ENCODE results near the gene AGBL4.

Gene AGBL4

DNA sequence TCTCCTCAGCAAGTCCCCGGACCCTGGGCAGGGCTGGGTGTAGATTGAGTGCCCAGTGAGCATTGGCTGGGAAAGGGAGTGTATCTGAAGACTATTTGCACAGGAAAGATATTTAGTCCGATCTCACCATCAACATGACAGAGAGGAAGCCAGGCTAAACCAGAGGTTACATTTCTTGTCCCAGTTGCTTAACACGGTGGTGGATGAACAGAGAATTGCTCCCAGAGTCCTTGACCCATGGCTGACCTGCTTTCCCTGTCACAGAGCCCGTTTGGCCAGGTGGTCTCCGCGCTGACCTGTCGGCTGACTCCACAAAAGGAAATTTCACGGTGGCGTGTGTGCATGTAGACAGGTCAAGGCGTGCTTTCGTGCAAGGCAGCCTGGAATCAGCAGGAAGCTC is 1330.6 kb downstream of the AGBL4 start:
- Histone ChIP-seq H3K27me3 (ENCODE audit: insufficient read depth, low read length) (no peaks in the 10 kb centered on the region), H3K27ac (ENCODE audit: low read depth, low read length) (no peak overlapping the region), H3K36me3 (ENCODE audit: insufficient read depth, low read length) (no peaks in the 10 kb centered on the region), H3K4me3 (ENCODE audit: low read length) (no peak overlapping the region), H3K9me3 (ENCODE audit: insufficient read depth, low read depth, low read length) (no peaks in the 10 kb centered on the region), H3K9ac (ENCODE audit: low read depth, low read length) (no peak overlapping the region), H3K4me1 (ENCODE audit: insufficient read depth, low read length) (no peaks in the 10 kb centered on the region)
- WGBS = 93% methylated on average over 11 of the region's 11 CpGs

DNA sequence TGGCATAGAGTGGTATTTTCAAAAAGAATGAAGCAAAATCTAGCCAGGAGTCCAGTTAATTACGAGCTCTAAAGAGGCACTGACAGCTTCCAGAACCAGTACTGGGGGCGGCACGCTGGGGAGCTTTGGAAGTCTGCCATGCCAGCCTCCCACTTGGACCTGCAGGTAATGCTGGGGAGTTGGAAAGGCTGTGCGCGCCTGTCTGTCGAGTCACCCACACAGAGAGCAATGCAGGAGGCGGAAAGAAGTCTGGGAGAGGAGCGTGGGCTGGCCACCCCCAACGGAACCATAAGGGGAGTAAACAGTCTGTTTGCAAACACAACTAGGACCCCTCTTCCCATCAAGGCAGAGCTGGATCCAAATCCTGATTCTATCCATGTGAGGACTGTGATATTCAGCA is 1331.5 kb downstream of the AGBL4 start:
- Histone ChIP-seq H3K27me3 (ENCODE audit: insufficient read depth, low read length) (no peaks in the 10 kb centered on the region), H3K9me3 (ENCODE audit: insufficient read depth, low read depth, low read length) (no peaks in the 10 kb centered on the region), H3K4me1 (ENCODE audit: insufficient read depth, low read length) (no peaks in the 10 kb centered on the region), H3K4me3 (ENCODE audit: low read length) (no peak overlapping the region), H3K27ac (ENCODE audit: low read depth, low read length) (no peak overlapping the region), H3K9ac (ENCODE audit: low read depth, low read length) (no peak overlapping the region), H3K36me3 (ENCODE audit: insufficient read depth, low read length) (no peaks in the 10 kb centered on the region)
- 91% methylated on average over 9 of the region's 9 CpGs for WGBS

DNA sequence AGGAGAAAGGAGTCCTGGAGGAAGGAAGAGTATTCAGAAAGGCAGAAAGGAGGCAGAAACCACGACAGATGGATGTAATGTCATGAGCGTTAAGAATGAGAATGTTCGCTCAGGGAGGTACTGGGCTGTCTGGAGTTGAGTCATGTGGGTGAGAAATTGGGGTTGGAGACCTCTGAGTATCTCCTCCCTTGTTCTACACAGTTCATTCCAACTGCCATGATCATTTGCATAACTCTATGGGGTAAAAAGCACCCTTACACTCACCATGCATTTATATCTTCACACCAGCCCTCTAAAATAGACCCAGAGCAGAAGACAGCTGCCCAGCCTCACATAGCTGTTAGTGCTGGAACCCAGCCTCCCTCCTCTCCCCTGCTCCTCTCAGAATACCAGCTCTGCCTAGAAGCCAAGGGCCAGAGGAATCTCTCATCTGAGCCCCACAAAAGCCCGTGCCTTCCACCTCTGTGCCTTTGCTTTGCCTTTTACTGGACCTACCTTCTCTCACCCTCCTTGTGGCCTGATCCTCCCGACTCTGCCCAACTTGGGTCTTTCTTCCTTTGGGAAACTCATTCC is 1332.2 kb downstream of the AGBL4 start:
- H3K27me3 ChIP-seq (ENCODE audit: insufficient read depth, low read length) = no peaks in the 10 kb centered on the region
- no peaks in the 10 kb centered on the region for H3K9me3 ChIP-seq (ENCODE audit: insufficient read depth, low read depth, low read length)
- no peak overlapping the region for H3K4me3 ChIP-seq (ENCODE audit: low read length)
- no peak overlapping the region for H3K27ac ChIP-seq (ENCODE audit: low read depth, low read length)
- 88% methylated on average over 5 of the region's 5 CpGs for WGBS
- H3K4me1 ChIP-seq (ENCODE audit: insufficient read depth, low read length) = no peaks in the 10 kb centered on the region
- H3K9ac ChIP-seq (ENCODE audit: low read depth, low read length) = no peak overlapping the region
- no peaks in the 10 kb centered on the region for H3K36me3 ChIP-seq (ENCODE audit: insufficient read depth, low read length)

DNA sequence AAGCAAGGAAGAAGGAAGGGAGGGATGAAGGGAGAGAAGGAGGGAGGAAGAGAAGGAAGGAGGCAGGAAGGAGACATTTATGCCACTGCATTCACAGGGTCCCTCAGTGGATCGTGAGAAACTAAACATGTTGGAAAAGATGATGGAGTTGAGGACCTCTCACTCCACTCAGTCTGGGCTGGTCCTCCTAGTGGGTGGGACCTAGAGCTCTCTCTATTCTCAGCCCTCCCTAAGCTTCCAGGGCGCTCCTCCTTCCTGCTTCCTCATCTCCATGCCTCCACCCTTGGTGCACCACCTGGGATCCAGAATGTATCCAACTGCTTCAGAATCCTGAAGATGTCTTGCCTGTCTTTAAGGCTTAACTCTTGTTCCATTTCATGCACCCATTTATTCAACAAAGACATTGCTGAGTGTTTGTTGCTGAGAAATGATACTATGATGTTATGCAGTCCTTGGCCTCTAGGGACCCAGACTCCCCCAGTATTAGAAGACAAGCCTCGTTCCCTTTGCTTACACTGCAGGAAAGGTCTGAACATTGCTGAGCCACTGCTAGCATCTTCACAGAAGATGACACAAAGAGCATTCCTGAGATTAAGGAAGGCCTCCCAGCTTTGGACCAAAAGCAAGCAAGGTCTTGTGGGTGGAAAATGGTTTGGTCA is 1335.5 kb downstream of the AGBL4 start:
- Histone ChIP-seq H3K36me3 (ENCODE audit: insufficient read depth, low read length) (no peaks in the 10 kb centered on the region), H3K9ac (ENCODE audit: low read depth, low read length) (no peak overlapping the region), H3K27ac (ENCODE audit: low read depth, low read length) (no peak overlapping the region), H3K9me3 (ENCODE audit: insufficient read depth, low read depth, low read length) (no peaks in the 10 kb centered on the region), H3K27me3 (ENCODE audit: insufficient read depth, low read length) (no peaks in the 10 kb centered on the region), H3K4me3 (ENCODE audit: low read length) (no peak overlapping the region), H3K4me1 (ENCODE audit: insufficient read depth, low read length) (no peaks in the 10 kb centered on the region)
- WGBS = 87% methylated on average over 3 of the region's 3 CpGs

DNA sequence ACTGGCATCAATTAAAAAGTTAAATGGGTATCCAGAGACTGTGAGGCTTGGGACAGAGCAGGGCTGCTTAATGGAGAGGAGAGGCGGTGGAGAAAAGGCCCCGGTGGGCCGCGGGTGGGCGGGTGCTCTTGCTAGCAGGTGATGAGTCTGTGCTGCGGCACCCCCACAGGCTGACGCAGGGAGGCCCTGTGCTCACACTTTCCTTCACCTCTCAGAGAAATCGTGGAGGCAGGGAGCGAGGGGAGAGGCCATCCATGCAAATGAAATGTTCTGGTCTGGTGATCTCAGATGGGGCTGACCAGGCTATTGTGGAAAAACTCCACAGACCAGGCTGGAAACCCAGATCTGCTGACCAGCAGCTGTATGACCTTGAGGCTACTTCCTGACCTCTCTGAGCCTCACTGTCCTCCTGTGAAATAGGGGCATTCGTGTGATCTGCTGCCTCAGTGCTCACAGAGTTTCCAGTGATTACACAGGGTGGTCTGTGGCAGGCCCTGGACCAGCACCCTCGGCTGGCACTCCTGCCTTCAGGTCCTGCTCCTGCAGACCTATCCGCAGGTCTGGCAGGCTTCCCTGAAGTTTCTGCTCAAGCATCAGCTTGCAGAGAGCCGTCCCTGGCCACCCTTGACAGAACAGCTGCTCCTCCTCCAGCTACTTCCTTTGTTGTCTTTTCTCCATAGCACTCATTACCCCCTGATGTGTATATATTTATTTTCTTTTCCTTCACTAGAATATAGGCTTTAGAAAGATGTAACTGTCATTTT is 1336.3 kb downstream of the AGBL4 start:
- H3K4me1 ChIP-seq (ENCODE audit: insufficient read depth, low read length) = no peaks in the 10 kb centered on the region
- 74% methylated on average over 12 of the region's 13 CpGs for WGBS
- no peak overlapping the region for H3K4me3 ChIP-seq (ENCODE audit: low read length)
- no peak overlapping the region for H3K27ac ChIP-seq (ENCODE audit: low read depth, low read length)
- no peaks in the 10 kb centered on the region for H3K27me3 ChIP-seq (ENCODE audit: insufficient read depth, low read length)
- no peaks in the 10 kb centered on the region for H3K9me3 ChIP-seq (ENCODE audit: insufficient read depth, low read depth, low read length)
- H3K36me3 ChIP-seq (ENCODE audit: insufficient read depth, low read length) = no peaks in the 10 kb centered on the region
- H3K9ac ChIP-seq (ENCODE audit: low read depth, low read length) = no peak overlapping the region

DNA sequence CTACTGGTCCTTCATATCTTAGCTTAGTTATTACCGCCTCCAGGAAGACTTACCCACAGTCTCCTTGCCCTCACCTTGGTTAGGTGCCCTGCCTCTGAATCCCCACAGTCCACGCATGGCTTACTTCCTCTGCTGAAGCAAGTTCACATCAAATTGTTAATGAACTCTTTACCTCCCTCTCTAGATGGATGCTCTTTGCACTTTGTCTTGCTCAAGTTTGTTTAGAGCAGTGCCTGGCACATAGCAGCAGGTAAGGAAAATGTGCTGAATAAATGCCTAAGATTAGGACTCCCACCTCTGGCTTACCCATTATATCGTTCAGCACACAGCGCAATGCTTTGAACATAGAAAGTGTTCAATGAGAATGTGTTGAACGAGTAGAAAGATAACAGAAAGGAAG is 1337.6 kb downstream of the AGBL4 start:
- 93% methylated on average over 5 of the region's 5 CpGs for WGBS
- H3K4me3 ChIP-seq (ENCODE audit: low read length) = no peak overlapping the region

DNA sequence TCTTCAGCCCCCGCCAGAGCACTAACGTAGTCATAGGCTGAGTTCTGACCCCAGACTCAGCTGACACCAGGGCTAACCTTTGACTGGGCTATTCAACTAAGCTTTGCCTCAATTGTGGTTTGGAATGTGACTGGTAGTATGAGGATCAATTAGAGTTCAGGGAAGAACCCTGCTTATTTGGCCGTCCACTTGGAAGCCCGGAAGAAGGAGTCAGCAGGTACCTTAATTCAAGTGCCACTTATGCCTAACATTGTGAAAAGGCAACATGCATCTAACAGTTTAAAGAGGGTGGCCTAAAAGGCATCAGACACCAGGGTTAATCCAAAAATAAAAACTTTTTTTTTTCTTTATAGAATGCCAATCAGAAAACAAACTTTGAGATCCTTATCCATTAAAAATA is 1339.4 kb downstream of the AGBL4 start:
- Histone ChIP-seq H3K4me3 (ENCODE audit: low read length) (no peak overlapping the region), H3K27me3 (ENCODE audit: insufficient read depth, low read length) (no peaks in the 10 kb centered on the region), H3K9me3 (ENCODE audit: insufficient read depth, low read depth, low read length) (no peaks in the 10 kb centered on the region), H3K4me1 (ENCODE audit: insufficient read depth, low read length) (peaks cover 6% of the 10 kb centered on the region), H3K36me3 (ENCODE audit: insufficient read depth, low read length) (no peaks in the 10 kb centered on the region), H3K9ac (ENCODE audit: low read depth, low read length) (no peak overlapping the region), H3K27ac (ENCODE audit: low read depth, low read length) (no peak overlapping the region)
- WGBS = 93% methylated on average over 4 of the region's 4 CpGs

More for the DNA sequence above, 1337.6 kb downstream of the AGBL4 start:
- Histone ChIP-seq H3K27me3 (ENCODE audit: insufficient read depth, low read length) (no peaks in the 10 kb centered on the region), H3K9me3 (ENCODE audit: insufficient read depth, low read depth, low read length) (no peaks in the 10 kb centered on the region), H3K9ac (ENCODE audit: low read depth, low read length) (no peak overlapping the region), H3K27ac (ENCODE audit: low read depth, low read length) (no peak overlapping the region), H3K36me3 (ENCODE audit: insufficient read depth, low read length) (no peaks in the 10 kb centered on the region), H3K4me1 (ENCODE audit: insufficient read depth, low read length) (peaks cover 6% of the 10 kb centered on the region)

DNA sequence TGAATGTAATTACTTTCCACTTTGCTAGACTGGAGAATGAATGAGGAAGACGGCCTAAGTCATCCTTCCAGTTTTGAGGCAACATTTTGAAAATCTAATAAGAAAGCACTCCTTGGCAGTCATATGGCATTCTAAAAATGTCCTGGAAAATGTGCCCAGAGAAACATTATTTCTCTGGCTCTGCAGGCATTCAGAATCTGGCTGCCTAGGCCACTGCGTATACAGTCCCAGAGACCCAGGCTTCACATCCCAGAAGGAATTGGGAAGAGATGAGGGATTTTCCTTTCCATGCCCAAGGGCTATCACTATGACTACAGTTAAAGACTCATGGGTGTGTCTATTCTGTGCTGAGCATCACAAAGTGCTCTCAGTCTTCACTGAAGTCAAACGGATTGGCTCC is 1339.9 kb downstream of the AGBL4 start:
- H3K4me1 ChIP-seq (ENCODE audit: insufficient read depth, low read length) = peaks cover 6% of the 10 kb centered on the region
- H3K9me3 ChIP-seq (ENCODE audit: insufficient read depth, low read depth, low read length) = no peaks in the 10 kb centered on the region
- no peak overlapping the region for H3K27ac ChIP-seq (ENCODE audit: low read depth, low read length)
- 92% methylated on average over 3 of the region's 3 CpGs for WGBS
- H3K4me3 ChIP-seq (ENCODE audit: low read length) = no peak overlapping the region
- no peak overlapping the region for H3K9ac ChIP-seq (ENCODE audit: low read depth, low read length)
- no peaks in the 10 kb centered on the region for H3K27me3 ChIP-seq (ENCODE audit: insufficient read depth, low read length)
- no peaks in the 10 kb centered on the region for H3K36me3 ChIP-seq (ENCODE audit: insufficient read depth, low read length)

DNA sequence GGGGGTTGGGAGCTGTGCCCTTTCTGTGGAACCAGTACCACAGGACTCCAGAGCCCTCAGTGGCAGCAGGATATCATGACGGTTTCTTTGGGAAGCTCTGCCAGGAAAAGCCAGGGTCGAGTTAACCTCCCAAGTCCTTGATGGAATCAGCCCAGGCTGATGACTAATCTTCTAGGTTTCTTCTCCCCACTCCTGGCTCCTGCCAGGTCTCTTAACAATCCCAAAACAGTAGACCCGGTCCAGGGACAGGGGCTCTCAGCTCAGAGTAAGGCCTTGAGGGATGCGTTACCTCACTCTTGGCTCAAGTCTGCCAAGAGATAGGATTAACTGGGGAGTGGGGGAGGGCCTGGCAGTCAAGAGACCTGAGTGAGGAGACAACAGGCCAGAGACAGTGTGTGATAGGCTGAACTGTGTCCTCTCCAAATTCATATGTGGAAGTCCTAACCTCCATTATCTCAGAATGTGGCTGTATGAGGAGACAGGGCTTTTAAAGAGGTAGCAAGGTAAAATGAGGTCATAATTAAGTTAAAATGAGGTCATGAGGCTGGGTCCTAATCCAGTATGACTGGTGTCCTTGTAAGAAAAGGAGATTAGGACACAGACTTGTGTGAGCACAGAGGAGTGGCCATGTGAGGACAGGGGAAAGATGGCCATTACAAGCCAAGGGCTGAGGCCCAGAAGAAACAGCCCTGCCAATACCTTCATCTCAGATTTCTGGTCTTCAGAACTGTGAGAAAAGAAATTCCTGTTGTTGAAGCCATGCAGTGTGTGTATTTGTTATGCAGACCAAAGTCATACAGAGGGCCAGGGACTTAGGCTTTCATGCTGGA is 1342.1 kb downstream of the AGBL4 start:
- no peak overlapping the region for H3K27ac ChIP-seq (ENCODE audit: low read depth, low read length)

DNA sequence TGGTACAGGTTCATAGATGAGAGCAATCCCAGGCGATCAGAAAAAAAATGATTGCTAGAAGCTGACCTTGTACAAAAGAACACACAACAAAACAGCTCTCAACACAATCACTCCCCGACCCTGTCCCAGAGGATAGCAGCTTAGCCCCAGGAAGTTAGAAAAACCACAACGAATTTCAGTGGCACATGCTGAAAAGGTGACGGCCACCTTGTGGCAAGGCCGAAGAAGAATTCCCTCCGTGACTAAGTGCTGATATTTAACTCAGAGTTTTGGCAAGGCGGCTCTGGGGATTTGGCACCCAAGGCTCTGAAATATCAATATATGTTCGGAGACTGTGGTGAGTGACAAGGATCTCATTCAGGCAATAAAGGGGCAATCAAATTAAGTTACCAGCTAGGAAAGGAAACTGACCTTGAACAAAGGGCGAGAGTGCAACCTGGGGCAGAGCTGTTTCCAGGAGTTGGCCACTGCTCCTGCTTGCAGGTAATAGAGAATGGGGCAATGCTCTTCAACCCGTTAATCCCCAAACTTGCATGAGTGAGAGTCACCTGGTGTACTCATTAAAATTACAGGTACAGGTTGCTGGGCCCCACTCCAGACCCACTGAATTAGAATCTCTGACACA is 1343.2 kb downstream of the AGBL4 start:
- no peak overlapping the region for H3K9ac ChIP-seq (ENCODE audit: low read depth, low read length)
- no peaks in the 10 kb centered on the region for H3K36me3 ChIP-seq (ENCODE audit: insufficient read depth, low read length)
- H3K27ac ChIP-seq (ENCODE audit: low read depth, low read length) = no peak overlapping the region
- no peak overlapping the region for H3K4me3 ChIP-seq (ENCODE audit: low read length)
- H3K9me3 ChIP-seq (ENCODE audit: insufficient read depth, low read depth, low read length) = no peaks in the 10 kb centered on the region
- WGBS = 78% methylated on average over 10 of the region's 10 CpGs
- no peaks in the 10 kb centered on the region for H3K27me3 ChIP-seq (ENCODE audit: insufficient read depth, low read length)
- H3K4me1 ChIP-seq (ENCODE audit: insufficient read depth, low read length) = peaks cover 6% of the 10 kb centered on the region

More for the DNA sequence above, 1342.1 kb downstream of the AGBL4 start:
- WGBS = 79% methylated on average over 4 of the region's 4 CpGs
- H3K9ac ChIP-seq (ENCODE audit: low read depth, low read length) = no peak overlapping the region
- H3K4me3 ChIP-seq (ENCODE audit: low read length) = no peak overlapping the region
- H3K36me3 ChIP-seq (ENCODE audit: insufficient read depth, low read length) = no peaks in the 10 kb centered on the region
- H3K27me3 ChIP-seq (ENCODE audit: insufficient read depth, low read length) = no peaks in the 10 kb centered on the region
- peaks cover 6% of the 10 kb centered on the region for H3K4me1 ChIP-seq (ENCODE audit: insufficient read depth, low read length)
- no peaks in the 10 kb centered on the region for H3K9me3 ChIP-seq (ENCODE audit: insufficient read depth, low read depth, low read length)
